H54 (cell line): ENCODE measurements around the gene CYGB.
A peak's percentile ranks its signal among the peaks of the same experiment; 100 is the strongest.
"Not testable (repeated sequence)": the region's sequence is repeated elsewhere in the genome, so short reads cannot be mapped to it uniquely, and the experiment has no call there.

Experiments
- DNase-seq: peaks from one replicate; pipeline ENCODE4 v3.0.0; 2011; ENCODE audit warnings: low spot score, mixed read lengths; ENCODE audit not compliant: insufficient read length
- FAIRE-seq: peaks from 3 replicates; lab custom pipeline; 2011; peaks lifted over from hg19 to GRCh38; lab: Jason Lieb, UNC
- POLR2A ChIP-seq: IDR thresholded peaks from 2 replicates; pipeline ENCODE4 v1.6.1; 2011; ENCODE audit warnings: low read depth, mild to moderate bottlenecking, low read length

CYGB gene

GRCh38 chr17:76572201-76572910 is 34.8 kb upstream of the CYGB start:
- no peak for DNase-seq
- no peak for FAIRE-seq
- no peak for TF ChIP-seq POLR2A

GRCh38 chr17:76570877-76571471 is 33.5 kb upstream of the CYGB start:
- no peak for FAIRE-seq

DNA sequence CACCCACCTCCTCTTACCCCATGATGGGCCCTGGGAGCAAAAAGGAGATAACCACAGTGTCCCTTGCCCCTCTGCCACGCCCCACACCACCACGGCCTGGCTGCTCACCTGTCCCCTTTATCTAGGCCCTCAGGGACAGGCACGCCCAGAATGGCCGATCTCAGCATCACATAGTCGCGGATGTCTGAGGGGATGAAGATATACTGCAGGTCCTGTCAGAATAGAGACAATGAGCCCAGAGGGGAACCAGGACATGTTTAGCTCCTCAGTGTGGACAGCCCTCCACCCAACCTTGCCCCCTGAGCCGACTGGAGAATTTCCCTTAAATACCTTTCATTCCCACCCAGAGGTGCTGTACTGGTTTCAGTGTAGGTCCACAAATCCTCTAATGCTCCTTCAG is 32.9 kb upstream of the CYGB start:
- DNase-seq (no peak), FAIRE-seq (no peak)
- no peak for TF ChIP-seq POLR2A

More at GRCh38 chr17:76570877-76571471, 33.5 kb upstream of the CYGB start:
- TF ChIP-seq POLR2A: no peak
- DNase-seq: no peak

DNA sequence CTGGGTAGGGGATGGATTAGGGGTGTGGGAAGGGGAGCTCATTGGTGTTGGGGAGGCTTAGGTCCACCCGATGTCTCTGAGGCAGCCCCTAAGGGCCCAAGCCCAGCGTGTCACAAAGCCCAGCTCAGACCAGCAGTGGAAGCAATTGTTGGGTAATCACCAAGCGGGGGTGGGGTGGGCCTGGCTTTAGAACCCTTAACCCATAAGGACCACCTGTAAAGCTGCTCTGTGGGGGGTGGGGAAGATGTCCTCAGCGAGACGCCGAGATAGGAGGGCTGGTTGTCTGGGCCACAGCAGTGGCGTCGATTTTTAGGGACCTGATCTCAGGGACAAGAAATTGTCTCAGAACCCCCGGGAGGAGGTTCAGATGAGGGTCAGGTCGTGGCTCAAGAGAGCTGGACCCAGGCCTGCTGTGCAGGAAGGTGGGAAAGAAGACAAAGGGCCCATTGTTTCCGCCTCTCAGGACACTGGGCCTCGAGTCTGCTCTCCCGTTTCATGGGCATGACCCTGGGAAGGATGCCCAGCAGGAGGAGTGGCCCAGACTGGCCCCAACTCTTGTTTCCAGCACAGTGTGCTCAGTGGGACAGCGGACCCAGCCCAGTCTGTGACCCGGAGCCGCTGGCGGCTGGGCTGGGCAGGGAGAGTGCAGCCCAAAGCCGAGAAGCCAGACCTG is 32.2 kb upstream of the CYGB start:
- no peak for FAIRE-seq
- no peak for TF ChIP-seq POLR2A
- peak; percentile 67 for DNase-seq

DNA sequence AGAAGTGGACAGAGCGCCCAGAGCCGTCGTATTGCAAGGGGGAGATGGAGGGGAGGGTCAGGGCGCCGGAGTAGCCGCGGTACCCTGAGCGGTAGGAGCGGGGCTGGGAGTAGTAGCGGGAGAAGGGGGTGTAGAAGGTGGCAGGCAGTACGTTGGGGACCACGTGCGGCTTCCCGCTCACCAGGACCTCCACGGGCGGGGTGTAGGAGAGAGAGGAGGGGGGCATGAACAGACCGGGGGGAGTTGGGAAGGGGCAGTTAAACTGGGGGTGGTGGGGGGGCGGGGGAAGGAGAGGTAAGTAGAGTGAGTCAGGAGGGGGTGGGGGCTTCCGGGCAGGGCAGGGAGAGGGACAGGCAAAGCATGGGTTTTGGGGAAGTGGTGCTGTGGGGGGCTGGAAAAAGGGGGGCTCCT is 31.3 kb upstream of the CYGB start:
- FAIRE-seq (no peak), DNase-seq (no peak)
- no peak for TF ChIP-seq POLR2A

GRCh38 chr17:76567634-76568432 is 30.3 kb upstream of the CYGB start:
- no peak for FAIRE-seq
- no peak for TF ChIP-seq POLR2A
- DNase-seq: no peak

DNA sequence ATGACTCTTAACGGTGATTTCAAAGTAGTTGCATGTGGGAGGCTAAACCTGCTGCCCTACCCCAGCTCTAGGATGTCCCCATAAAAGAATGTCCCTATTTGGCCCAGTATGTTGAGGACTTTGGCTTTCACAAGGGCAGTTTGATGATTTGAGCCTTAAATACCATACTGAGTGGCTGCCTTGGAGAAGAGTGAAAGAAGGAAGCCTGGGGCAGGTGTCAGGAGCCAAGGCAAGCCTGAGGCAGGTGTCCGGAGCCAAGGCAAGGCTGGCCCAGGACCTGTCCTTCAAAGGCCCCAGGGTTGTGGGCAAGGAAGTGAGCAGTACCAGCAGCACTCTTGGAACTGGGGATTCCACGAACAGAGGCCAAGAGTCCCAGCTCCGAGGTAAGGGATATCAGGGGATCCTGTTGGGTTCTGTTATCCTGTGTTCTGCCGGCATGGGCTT is 29.5 kb upstream of the CYGB start:
- DNase-seq (no peak), FAIRE-seq (no peak)
- TF ChIP-seq POLR2A: no peak

GRCh38 chr17:76566613-76566943 is 29.1 kb upstream of the CYGB start:
- FAIRE-seq: no peak
- TF ChIP-seq POLR2A: no peak
- DNase-seq: no peak

- TF ChIP-seq POLR2A: no peak
- DNase-seq (no peak), FAIRE-seq (no peak)
These were observed 28.5 kb upstream of the CYGB start for GRCh38 chr17:76565728-76566612.

DNA sequence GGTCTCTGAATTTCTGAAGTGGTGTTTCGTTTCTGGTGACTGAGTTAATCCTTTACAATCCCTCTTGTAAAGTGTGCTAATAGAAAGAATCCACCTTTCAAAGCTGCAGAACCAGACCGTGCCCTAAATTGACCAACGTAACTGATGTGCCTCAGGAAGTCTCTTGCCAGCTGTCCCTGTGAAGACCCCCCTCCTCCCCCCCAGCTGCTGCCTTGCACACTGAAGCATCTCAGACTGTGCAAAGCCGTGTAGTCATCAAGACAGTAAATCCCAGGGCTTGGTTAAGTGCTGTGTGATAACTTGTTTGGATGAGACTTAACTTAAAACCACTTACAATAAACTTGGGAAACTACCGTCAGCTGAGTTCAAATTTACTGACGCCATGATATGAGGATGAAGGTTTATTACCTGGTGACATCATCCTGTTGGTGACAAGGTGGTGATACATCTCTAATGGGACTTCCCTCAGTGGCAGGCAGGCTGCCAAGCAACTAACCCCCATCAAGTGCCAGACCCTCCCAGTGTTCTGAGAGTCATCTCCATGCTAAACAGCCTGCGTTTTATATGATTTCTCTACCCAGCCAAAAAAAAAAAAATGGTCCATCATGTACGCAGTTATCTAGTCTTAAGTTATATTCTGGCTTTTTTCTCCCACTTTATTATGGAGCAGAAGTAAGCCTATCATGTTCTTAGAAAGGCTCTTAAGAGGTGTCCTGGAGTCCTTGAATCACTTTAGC is 27.6 kb upstream of the CYGB start:
- not testable (repeated sequence) for DNase-seq, FAIRE-seq

DNA sequence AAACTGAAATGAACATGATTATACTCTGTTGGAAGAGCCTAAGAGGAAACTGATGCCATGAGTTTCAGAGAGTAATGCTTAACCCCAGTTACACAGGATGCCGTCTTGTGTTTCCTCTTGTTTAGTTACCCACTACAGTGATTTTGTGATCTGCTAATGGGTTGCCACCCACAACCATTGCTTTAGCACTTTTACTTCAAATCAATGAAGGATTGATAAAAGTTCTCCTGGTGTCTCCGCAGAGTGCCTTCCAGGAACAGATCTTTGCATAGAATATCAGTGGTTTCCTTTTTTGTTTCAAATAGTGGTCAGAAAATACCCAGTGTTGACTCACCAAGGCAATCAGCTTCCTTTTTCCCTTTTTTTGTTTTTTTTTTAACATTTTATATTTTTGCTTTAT is 25.9 kb upstream of the CYGB start:
- FAIRE-seq, DNase-seq: not testable (repeated sequence)

GRCh38 chr17:76562734-76563148 is 25.2 kb upstream of the CYGB start:
- peak; percentile 61 for DNase-seq
- no peak for FAIRE-seq
- TF ChIP-seq POLR2A: peak; percentile 31; the same call in 1 of the 2 replicates
